ENCODE measurements around the gene ZNF565. TPM values are rescaled to one million over a fixed set of nuclear protein-coding genes. Genes with fewer than 3 reads are reported as not detected.

The ZNF565 gene
- total RNA-seq (2022; extraction: Qiagen RNA extraction), result 3.9 to 5.2 TPM (median 4.3 TPM) in 5 replicates

DNA sequence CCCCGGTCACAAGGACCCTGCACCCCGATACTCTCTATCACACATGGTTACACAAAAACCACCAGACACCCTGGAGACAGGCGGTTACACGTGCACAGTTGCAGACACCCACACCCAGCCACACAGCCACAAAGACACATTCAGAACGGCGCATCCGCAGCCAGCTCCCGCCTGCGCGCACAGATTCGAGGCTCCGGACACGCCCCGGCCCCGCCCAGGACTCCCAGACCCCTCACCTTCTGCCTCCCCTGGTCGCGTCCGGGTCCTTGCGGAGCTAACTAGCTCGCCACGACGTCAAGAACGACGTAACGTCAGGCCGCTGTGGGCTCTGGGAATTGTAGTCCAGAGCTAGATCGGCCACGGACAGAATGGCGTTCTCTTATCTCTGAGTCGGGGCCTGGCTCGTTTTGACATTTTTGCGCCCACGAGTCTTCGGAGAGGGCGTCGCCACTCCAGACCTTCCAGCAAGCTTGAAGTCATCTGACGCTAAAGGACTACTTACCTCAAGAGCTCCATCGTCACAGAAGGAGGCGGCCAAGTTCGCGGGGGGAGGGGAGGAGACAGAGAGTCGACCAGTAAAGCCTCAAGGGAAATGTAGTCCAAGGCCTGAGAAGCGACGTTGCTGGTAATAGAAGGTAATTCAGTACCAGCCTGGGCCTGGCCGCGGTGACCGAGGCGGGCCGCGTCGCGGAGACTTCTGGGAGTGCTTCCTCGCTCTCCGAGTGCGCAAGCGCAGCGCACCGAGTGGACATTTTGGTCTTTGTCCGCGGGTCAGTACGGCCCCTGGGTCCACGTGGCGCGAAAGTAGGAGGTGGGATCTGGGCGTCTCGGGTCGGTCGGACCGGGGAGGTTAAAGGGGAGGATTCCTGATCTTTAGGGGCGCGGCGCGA lies at the start of gene ZNF565, which contains the start of gene ZNF146:
Gene ZNF565 (minus strand): TSS at position 280 of the 890 bp plus-strand sequence. CDS start 12,680 bp downstream, outside the sequence.
Gene ZNF146 (plus strand): TSS at position 721 of the 890 bp plus-strand sequence. CDS start 21,335 bp downstream, outside the sequence.

DNA sequence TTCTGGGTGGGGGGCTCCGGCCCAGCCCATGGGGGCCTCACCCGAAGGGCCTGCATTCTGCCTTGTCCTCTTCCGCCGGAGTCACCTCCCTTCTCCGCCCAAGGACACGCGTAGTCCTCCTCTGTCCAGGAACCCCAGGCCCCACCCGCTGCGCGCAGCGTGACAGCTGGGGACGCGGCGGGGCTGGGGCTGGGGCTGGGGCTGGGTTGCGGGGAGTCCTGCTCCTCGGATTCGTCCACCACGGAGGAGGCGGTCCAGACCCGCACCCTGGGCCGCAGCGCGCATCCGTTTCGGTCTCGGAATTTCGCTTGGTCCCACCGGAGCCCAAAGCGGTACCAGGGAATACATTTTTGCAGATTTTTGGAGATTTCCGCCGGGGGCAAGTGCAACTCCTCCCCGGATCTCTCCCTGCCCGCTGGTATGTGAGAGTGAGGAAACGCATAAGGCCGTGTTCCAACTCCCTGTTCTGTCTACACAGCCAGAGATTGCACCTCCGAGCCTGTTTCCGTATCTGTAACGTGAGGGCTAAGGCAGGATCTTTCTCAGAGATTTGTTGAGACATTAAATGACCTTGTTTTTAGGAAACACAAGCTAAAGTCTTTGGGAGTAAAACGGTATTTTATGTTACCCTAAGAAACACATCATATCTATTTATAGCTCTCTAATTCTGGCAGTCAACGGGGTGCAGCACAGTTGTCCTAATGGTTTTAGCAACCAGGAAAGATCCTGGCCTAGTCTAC lies 61.9 kb downstream of the ZNF565 start, which contains the start of gene COX7A1:
Gene COX7A1 (minus strand): TSS at position 96 of the 740 bp plus-strand sequence. CDS start 40 bp downstream, at position 56.

DNA sequence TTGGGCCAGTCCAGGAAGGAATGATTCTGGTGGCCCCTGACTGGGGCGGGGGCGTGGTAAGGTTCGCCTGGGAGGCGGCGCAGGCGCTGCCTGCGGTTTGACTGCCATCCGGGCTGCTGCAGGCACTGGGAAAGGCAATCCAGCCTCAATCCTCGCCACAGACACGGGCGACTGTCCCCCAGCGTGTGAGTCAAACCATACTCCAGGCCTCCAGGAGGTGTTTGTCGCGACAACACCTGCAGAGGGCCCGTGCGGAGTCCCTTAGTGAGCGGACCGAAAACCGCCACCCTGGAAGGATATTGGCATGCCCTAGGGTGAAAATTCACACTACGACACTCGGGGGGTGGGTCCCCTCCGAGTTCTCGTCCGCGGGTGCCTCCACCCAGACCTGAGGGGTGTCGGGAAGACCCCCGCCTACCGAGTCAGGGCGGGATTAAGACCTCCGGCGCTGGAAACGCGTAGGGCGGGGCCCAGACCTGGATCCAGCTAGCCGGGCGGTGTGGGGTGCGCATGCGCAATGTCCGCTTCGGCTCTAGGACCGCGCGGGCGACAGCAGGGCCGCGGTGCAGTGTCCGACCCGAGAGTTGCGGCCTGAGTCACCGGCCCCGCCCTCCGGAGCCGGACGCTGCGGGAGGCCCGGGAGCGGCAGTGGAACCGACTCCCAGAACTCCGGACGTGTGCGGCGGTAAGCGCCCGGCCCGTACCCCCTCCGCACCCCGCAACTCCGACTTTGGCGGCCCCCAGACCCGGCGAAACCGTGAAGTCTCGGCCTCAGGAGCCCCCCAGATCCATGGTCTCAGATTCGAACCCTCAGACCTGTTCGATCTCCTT lies 74.8 kb downstream of the ZNF565 start, which contains the start of gene CAPNS1:
Gene CAPNS1 (plus strand): TSS at position 594 of the 831 bp plus-strand sequence. CDS start 946 bp downstream, outside the sequence.

Other genes with a start within 250 kb of the ZNF565 start
- 28.4 to 51.5 TPM (median 47.8 TPM) in 5 replicates for gene SDHAF1, start 219.5 kb downstream of the ZNF565 start, total RNA-seq (2022; extraction: Qiagen RNA extraction)
- gene SYNE4, start 205.9 kb downstream of the ZNF565 start, total RNA-seq (2022; extraction: Qiagen RNA extraction), result 0.11 to 0.28 TPM (median 0.15 TPM) in 5 replicates
- 21.2 to 31.5 TPM (median 22.9 TPM) in 5 replicates for gene ALKBH6, start 200.5 kb downstream of the ZNF565 start, total RNA-seq (2022; extraction: Qiagen RNA extraction)
- gene CLIP3, start 181.8 kb downstream of the ZNF565 start, total RNA-seq (2022; extraction: Qiagen RNA extraction), result 0.72 to 1.3 TPM (median 0.84 TPM) in 5 replicates
- gene THAP8, start 160.4 kb downstream of the ZNF565 start, total RNA-seq (2022; extraction: Qiagen RNA extraction), result 4.9 to 8.1 TPM (median 6.5 TPM) in 5 replicates
- gene WDR62, start 159.8 kb downstream of the ZNF565 start, total RNA-seq (2022; extraction: Qiagen RNA extraction), result 19.3 to 30.3 TPM (median 26.1 TPM) in 5 replicates
- gene OVOL3, start 103.5 kb downstream of the ZNF565 start, total RNA-seq (2022; extraction: Qiagen RNA extraction), result 0.29 to 0.78 TPM (median 0.41 TPM) in 4 of 5 replicates, not detected in the other
- 235 to 264 TPM (median 260 TPM) in 5 replicates for gene POLR2I, start 99.8 kb downstream of the ZNF565 start, total RNA-seq (2022; extraction: Qiagen RNA extraction)
- gene TBCB, start 99.2 kb downstream of the ZNF565 start, total RNA-seq (2022; extraction: Qiagen RNA extraction), result 470 to 583 TPM (median 556 TPM) in 5 replicates
- 1,613 to 2,236 TPM (median 2,124 TPM) in 5 replicates for gene CAPNS1, start 74.6 kb downstream of the ZNF565 start, total RNA-seq (2022; extraction: Qiagen RNA extraction)
- gene COX7A1, start 62.2 kb downstream of the ZNF565 start, total RNA-seq (2022; extraction: Qiagen RNA extraction), result not detected in 5 replicates
- gene ZNF146, start 441 bp upstream of the ZNF565 start, total RNA-seq (2022; extraction: Qiagen RNA extraction), result 105 to 154 TPM (median 113 TPM) in 5 replicates
- 1.4 to 2.6 TPM (median 2.3 TPM) in 5 replicates for gene ZFP14, start 164.5 kb upstream of the ZNF565 start, total RNA-seq (2022; extraction: Qiagen RNA extraction)
- gene ZFP82, start 204.0 kb upstream of the ZNF565 start, total RNA-seq (2022; extraction: Qiagen RNA extraction), result 1.5 to 2.0 TPM (median 1.8 TPM) in 5 replicates